GM21529 (cell line): Measurements from ENCODE around the gene TMEM144.

Experiments
- ATAC-seq: cut with Tn5 transposase; IDR thresholded peaks from one replicate; pipeline ENCODE4 v1.9.1; 2021; ENCODE audit not compliant: unreplicated experiment

Gene TMEM144

GRCh38 chr4:158295053-158295452, 84.8 kb downstream of the TMEM144 start:
- ATAC-seq: no peak

GRCh38 chr4:158297866-158298265, 87.6 kb downstream of the TMEM144 start:
- ATAC-seq: no peak

DNA sequence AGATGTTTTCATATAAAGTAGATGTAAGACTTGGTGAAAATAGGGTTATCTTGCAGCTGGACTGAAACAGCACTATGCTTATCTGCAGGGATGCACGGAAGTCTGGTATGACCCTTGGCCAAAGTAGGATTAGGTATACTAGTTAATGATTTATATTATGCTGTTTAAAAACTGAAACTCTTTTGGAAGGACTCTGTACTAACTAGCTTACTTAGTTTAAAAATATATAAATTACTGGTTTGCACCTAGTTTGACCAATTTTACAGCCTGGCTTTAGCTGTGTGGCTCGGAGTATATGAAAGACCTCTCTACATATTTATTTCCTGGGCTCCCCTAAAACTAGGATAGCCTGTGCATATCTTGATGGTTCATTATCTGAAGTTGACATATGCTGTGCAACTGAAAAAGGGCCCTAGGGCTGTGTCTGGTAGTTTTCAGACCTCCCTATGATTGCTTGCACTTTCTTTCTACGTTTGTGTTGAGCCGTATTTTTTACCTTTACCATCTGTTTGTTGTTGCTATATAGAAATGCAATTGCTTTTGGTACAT, 89.2 kb downstream of the TMEM144 start:
- ATAC-seq: no peak

DNA sequence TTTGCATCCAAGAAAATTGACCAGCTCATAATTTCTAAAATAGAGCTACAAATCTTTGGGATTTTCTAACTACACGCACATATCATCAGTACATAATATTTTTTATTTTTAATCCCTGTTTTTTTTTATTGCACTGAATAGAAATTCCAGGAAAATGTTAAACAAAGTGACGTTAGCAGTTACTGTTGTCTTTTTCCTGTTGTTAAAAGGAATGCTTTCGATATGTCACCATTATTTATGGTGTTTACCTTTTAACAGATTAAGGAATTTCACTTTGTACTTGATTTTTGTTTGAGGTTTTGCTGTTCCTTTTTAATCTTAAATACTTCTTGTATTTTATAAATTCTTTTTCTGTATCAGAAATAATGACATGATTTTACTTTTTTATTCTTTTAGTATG, 89.7 kb downstream of the TMEM144 start:
- no peak for ATAC-seq

GRCh38 chr4:158302076-158302866, 92.0 kb downstream of the TMEM144 start:
- ATAC-seq: no peak

DNA sequence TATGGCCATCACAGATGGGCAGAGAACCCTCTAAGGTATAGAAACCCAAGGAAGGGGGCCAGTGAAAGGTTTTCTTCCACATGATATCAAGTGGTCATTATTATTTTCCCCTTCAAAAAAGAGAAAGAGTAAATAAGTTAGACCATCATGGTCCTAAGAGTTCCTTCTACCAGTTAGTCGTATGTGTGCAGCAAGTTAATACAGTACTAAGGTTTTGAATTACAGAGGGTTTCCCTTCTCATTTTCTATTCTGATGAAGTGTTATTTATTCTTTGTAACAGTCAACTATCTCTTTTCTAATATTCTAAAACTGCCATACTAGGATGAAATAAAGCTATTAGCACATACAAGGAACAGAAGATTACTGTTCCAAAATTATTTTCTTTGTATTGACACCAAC, 94.4 kb downstream of the TMEM144 start:
- ATAC-seq: no peak
